Liver (tissue), 9 donors: Measurements from ENCODE around the gene ARMC5. TPM values are rescaled to one million over a fixed set of nuclear protein-coding genes. Genes with fewer than 3 reads are reported as not detected.

ENCODE experiments used
- DNase-seq: peaks from one replicate; pipeline ENCODE4 v3.0.0-alpha.2; 2017; ENCODE audit warnings: low spot score
- H3K27ac ChIP-seq, 2 donors: one replicate each; pipeline ENCODE4 v1.7.0; 2013; ENCODE audit warnings: inconsistent platforms in 2 of 2, low read length in 2 of 2, control low read depth in 1 of 2, low read depth in 1 of 2, mild to moderate bottlenecking in 1 of 2
- H3K27me3 ChIP-seq, 4 donors: one replicate each; pipeline versions ENCODE4 v1.6.1 to v1.7.0; 2013; ENCODE audit warnings: low read length in 3 of 4, inconsistent platforms in 1 of 4, mild to moderate bottlenecking in 1 of 4, moderate library complexity in 1 of 4; ENCODE audit not compliant: control insufficient read depth in 4 of 4, insufficient read depth in 4 of 4
- H3K36me3 ChIP-seq, 4 donors: one replicate each; pipeline versions ENCODE4 v1.6.1 to v1.7.0; 2013; ENCODE audit warnings: low read length in 3 of 4, mild to moderate bottlenecking in 3 of 4, low read depth in 1 of 4, moderate library complexity in 1 of 4; ENCODE audit not compliant: control insufficient read depth in 4 of 4, insufficient read depth in 3 of 4
- H3K4me1 ChIP-seq, 4 donors: one replicate each; pipeline versions ENCODE4 v1.6.1 to v1.7.0; 2013; ENCODE audit warnings: low read length in 3 of 4, mild to moderate bottlenecking in 3 of 4, moderate library complexity in 1 of 4; ENCODE audit not compliant: control insufficient read depth in 4 of 4, insufficient read depth in 4 of 4
- H3K4me3 ChIP-seq, 3 donors: one replicate each; pipeline versions ENCODE4 v1.6.1 to v1.7.0; 2013; ENCODE audit warnings: low read length in 3 of 3, control low read depth in 1 of 3, low read depth in 1 of 3, mild to moderate bottlenecking in 1 of 3
- H3K9ac ChIP-seq, 2 donors: one replicate each; pipeline ENCODE4 v1.7.0; 2013; ENCODE audit warnings: low read length in 2 of 2, mild to moderate bottlenecking in 2 of 2, moderate library complexity in 2 of 2, control low read depth in 1 of 2, low read depth in 1 of 2
- H3K9me3 ChIP-seq, 4 donors: one replicate each; pipeline versions ENCODE4 v1.6.1 to v1.7.0; 2013; ENCODE audit warnings: low read length in 3 of 4; ENCODE audit not compliant: control insufficient read depth in 4 of 4
- CTCF ChIP-seq: fragments of 150-350 bp; IDR thresholded peaks from 2 replicates; pipeline ENCODE4 v1.5.1; 2017; ENCODE audit warnings: improper control_type of control experiment, low read depth, low read length; ENCODE audit not compliant: missing input control
- EGR1 ChIP-seq, 2 donors: IDR thresholded peaks; 2 replicates each; pipeline ENCODE4 v1.6.1; 2016 to 2018; ENCODE audit warnings: antibody characterized with exemption in 2 of 2, low read depth in 2 of 2
- FOXA1 ChIP-seq: IDR thresholded peaks from 2 replicates; pipeline ENCODE4 v1.6.1; 2016; ENCODE audit warnings: antibody characterized with exemption
- FOXA2 ChIP-seq: IDR thresholded peaks from 2 replicates; pipeline ENCODE4 v1.6.1; 2016; ENCODE audit warnings: antibody characterized with exemption
- GABPA ChIP-seq, 2 donors: IDR thresholded peaks in 1 of 2; conservative IDR thresholded peaks in 1 of 2; 2 replicates each; pipeline ENCODE4 v1.6.1; 2016; ENCODE audit warnings: antibody characterized with exemption in 2 of 2, mild to moderate bottlenecking in 1 of 2, moderate library complexity in 1 of 2
- HNF4A ChIP-seq, 2 donors: conservative IDR thresholded peaks; 2 replicates each; pipeline ENCODE4 v1.6.1; 2016; ENCODE audit warnings: antibody characterized with exemption in 2 of 2, mild to moderate bottlenecking in 2 of 2
- HNF4G ChIP-seq: IDR thresholded peaks from 2 replicates; pipeline ENCODE4 v1.6.1; 2016; ENCODE audit warnings: antibody characterized with exemption
- JUND ChIP-seq, 2 donors: IDR thresholded peaks; 2 replicates each; pipeline ENCODE4 v1.6.1; 2016; ENCODE audit warnings: antibody characterized with exemption in 2 of 2
- MAX ChIP-seq: IDR thresholded peaks from 2 replicates; pipeline ENCODE4 v1.6.1; 2016; ENCODE audit warnings: antibody characterized with exemption
- NR2F2 ChIP-seq: IDR thresholded peaks from 2 replicates; pipeline ENCODE4 v1.6.1; 2016; ENCODE audit warnings: antibody characterized with exemption
- RAD21 ChIP-seq, 2 donors: IDR thresholded peaks; 2 replicates each; pipeline ENCODE4 v1.6.1; 2016; ENCODE audit warnings: antibody characterized with exemption in 2 of 2, mild to moderate bottlenecking in 2 of 2
- RXRA ChIP-seq, 2 donors: IDR thresholded peaks; 2 replicates each; pipeline ENCODE4 v1.6.1; 2017 to 2018; ENCODE audit warnings: antibody characterized with exemption in 2 of 2, mild to moderate bottlenecking in 1 of 2
- SP1 ChIP-seq: IDR thresholded peaks from 2 replicates; pipeline ENCODE4 v1.6.1; 2018; ENCODE audit warnings: antibody characterized with exemption, mild to moderate bottlenecking
- TAF1 ChIP-seq: conservative IDR thresholded peaks from 2 replicates; pipeline ENCODE4 v1.6.1; 2016; ENCODE audit warnings: antibody characterized with exemption, mild to moderate bottlenecking
- YY1 ChIP-seq: IDR thresholded peaks from 2 replicates; pipeline ENCODE4 v1.6.1; 2016; ENCODE audit warnings: antibody characterized with exemption, mild to moderate bottlenecking
- ZBTB33 ChIP-seq: IDR thresholded peaks from 2 replicates; pipeline ENCODE4 v1.6.1; 2016; ENCODE audit warnings: antibody characterized with exemption
- WGBS: extraction: QIAGEN DNeasy Blood & Tissue Kit; methylation state at CpG from one replicate; pipeline ENCODE4 v1.1.7; 2013; 5-methylcytosine and 5-hydroxymethylcytosine counted together
- polyA plus RNA-seq, 2 donors: library from polyadenylated mRNA; stranded (reverse) in 1 of 2; unstranded in 1 of 2; fragments of 200-250 nt in 1 of 2; fragments of >200 nt in 1 of 2; fragmentation: Nextera tagmentation in 1 of 2; extraction: Ambion mirVana in 1 of 2; gene quantifications; one replicate each; pipeline versions ENCODE4 v1.2.1 to v1.2.3, GENCODE V29; 2013 to 2015
- total RNA-seq, 2 donors: library from RNA; depleted of rRNA; stranded (reverse); fragments of >200 nt; gene quantifications; one replicate each; pipeline ENCODE4 v1.2.3, GENCODE V29; 2014
- TF ChIP-seq, protein P1 (sequence below): IDR thresholded peaks from 2 replicates; pipeline ENCODE4 v1.6.1; 2016; ENCODE audit warnings: antibody characterized with exemption, mild to moderate bottlenecking
- TF ChIP-seq, protein P2 (sequence below): IDR thresholded peaks from 2 replicates; pipeline ENCODE4 v1.6.1; 2016; ENCODE audit warnings: antibody characterized with exemption
- donor health status: healthy.
- donor health status: healthy.
- donor health status: healthy.
- donor health status: healthy.
- donor health status: healthy.

Gene ARMC5
- total and polyA plus RNA-seq, 4 donors: 5.4 to 13.3 (median 11.4) TPM

DNA sequence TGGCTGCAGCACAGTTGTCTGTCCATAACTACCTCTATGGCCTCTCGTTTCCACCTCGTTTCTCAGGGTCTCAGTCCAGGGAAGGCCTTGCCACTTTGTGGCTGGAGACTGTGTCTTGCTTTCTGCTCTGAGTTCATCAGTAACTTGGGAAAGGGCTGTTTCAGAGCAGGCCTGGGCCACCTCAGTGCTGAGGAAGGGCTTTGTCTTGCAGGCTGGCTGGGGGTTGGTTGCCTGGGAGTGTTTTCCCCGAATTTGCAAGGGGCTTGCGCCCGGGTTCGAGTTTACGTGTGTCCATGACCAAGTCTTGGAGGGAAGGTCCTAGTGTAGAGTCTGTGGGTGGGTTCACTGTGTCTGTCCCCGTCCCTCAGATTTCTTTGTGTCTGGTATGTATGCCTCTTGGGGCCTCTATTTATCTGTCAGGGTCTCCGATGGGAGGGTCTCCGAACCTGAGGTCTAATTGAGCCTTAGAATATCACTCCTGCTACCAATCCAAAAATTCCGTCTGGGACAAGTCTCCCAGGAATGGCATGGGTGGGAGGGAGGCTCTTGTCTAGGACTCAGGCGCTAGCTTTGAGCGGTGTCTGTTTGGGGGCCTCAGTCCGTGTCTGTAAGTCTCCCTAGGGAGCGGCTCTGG is 12.1 kb downstream of the ARMC5 start:
- Histone ChIP-seq H3K9ac (peak overlapping the region in 1 of 2 donors; percentile 47), H3K4me1 (peaks cover 5 to 18% (median 12%) of the 10 kb centered on the region in 4 donors), H3K9me3 (no peaks in the 10 kb centered on the region), H3K27ac (peak overlapping the region; percentile 46 to 55), H3K36me3 (peaks cover 0 to 10% (median 1%) of the 10 kb centered on the region in 4 donors), H3K27me3 (no peaks in the 10 kb centered on the region), H3K4me3 (peak overlapping the region in 1 of 3 donors; percentile 57)
- 58% methylated on average over 15 of the region's 15 CpGs for WGBS
- DNase-seq: no peak
- TF ChIP-seq GABPA (IDR thresholded peaks at IDR 0.05 in 1 of 2, conservative IDR thresholded peaks at IDR 0.05 in 1 of 2): no peak
- no peak for TF ChIP-seq MAX
- TF ChIP-seq RAD21 (IDR thresholded peaks at IDR 0.05): no peak
- TF ChIP-seq EGR1 (IDR thresholded peaks at IDR 0.05; ENCODE audit: low read depth in 2 of 2): no peak
- no peak for TF ChIP-seq ZBTB33
- TF ChIP-seq TAF1: no peak
- TF ChIP-seq FOXA1: no peak
- no peak for TF ChIP-seq RXRA (IDR thresholded peaks at IDR 0.05)
- no peak for TF ChIP-seq JUND (IDR thresholded peaks at IDR 0.05)
- TF ChIP-seq HNF4G: no peak
- TF ChIP-seq NR2F2: no peak
- TF ChIP-seq YY1: no peak
- no peak for TF ChIP-seq CTCF
- no peak for TF ChIP-seq SP1
- TF ChIP-seq, protein P1, sequence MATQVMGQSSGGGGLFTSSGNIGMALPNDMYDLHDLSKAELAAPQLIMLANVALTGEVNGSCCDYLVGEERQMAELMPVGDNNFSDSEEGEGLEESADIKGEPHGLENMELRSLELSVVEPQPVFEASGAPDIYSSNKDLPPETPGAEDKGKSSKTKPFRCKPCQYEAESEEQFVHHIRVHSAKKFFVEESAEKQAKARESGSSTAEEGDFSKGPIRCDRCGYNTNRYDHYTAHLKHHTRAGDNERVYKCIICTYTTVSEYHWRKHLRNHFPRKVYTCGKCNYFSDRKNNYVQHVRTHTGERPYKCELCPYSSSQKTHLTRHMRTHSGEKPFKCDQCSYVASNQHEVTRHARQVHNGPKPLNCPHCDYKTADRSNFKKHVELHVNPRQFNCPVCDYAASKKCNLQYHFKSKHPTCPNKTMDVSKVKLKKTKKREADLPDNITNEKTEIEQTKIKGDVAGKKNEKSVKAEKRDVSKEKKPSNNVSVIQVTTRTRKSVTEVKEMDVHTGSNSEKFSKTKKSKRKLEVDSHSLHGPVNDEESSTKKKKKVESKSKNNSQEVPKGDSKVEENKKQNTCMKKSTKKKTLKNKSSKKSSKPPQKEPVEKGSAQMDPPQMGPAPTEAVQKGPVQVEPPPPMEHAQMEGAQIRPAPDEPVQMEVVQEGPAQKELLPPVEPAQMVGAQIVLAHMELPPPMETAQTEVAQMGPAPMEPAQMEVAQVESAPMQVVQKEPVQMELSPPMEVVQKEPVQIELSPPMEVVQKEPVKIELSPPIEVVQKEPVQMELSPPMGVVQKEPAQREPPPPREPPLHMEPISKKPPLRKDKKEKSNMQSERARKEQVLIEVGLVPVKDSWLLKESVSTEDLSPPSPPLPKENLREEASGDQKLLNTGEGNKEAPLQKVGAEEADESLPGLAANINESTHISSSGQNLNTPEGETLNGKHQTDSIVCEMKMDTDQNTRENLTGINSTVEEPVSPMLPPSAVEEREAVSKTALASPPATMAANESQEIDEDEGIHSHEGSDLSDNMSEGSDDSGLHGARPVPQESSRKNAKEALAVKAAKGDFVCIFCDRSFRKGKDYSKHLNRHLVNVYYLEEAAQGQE: no peak
- TF ChIP-seq FOXA2: no peak
- TF ChIP-seq HNF4A (conservative IDR thresholded peaks at IDR 0.05): no peak
- TF ChIP-seq, protein P2, sequence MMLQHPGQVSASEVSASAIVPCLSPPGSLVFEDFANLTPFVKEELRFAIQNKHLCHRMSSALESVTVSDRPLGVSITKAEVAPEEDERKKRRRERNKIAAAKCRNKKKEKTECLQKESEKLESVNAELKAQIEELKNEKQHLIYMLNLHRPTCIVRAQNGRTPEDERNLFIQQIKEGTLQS: no peak
